ENCODE measurements around the gene GALNT9.
"Not testable (repeated sequence)": the region's sequence is repeated elsewhere in the genome, so short reads cannot be mapped to it uniquely, and the experiment has no call there.

GRCh38 chr12:132149526-132149925, 179.9 kb downstream of the GALNT9 start:
- not testable (repeated sequence) for TF ChIP-seq CTCF (IDR thresholded peaks at IDR 0.05); ZFX (IDR thresholded peaks at IDR 0.05; ENCODE audit: borderline replicate concordance)

Measured in 22Rv1 (cell line).